ENCODE results near the gene HACD4.
"Not testable (repeated sequence)": the region's sequence is repeated elsewhere in the genome, so short reads cannot be mapped to it uniquely, and the experiment has no call there.

The HACD4 gene

GRCh38 chr9:21015995-21016394, 15.4 kb downstream of the HACD4 start:
- DNase-seq: no peak

- no peak for DNase-seq
Measured at GRCh38 chr9:21015129-21015815, 16.2 kb downstream of the HACD4 start.

- DNase-seq: no peak
Measured at GRCh38 chr9:21002040-21002439, 29.4 kb downstream of the HACD4 start.

GRCh38 chr9:21001581-21001980, 29.9 kb downstream of the HACD4 start:
- DNase-seq: no peak

- DNase-seq: no peak
Measured at GRCh38 chr9:20997503-20998076, 33.9 kb downstream of the HACD4 start.

- no peak for DNase-seq
Measured at GRCh38 chr9:20996809-20997208, 34.6 kb downstream of the HACD4 start.

GRCh38 chr9:20995616-20996015, 35.8 kb downstream of the HACD4 start:
- DNase-seq: no peak

GRCh38 chr9:20994486-20994885, 37.0 kb downstream of the HACD4 start:
- no peak for DNase-seq

GRCh38 chr9:20990867-20991266, 40.6 kb downstream of the HACD4 start:
- no peak for DNase-seq

- DNase-seq: no peak
Measured at GRCh38 chr9:20989923-20990341, 41.5 kb downstream of the HACD4 start.

- DNase-seq: no peak
Measured at GRCh38 chr9:20988671-20989315, 42.6 kb downstream of the HACD4 start.

- no peak for DNase-seq
Measured at GRCh38 chr9:20988061-20988460, 43.4 kb downstream of the HACD4 start.

GRCh38 chr9:20987521-20987920, 43.9 kb downstream of the HACD4 start:
- DNase-seq: no peak

- DNase-seq: no peak
Measured at GRCh38 chr9:20985851-20986600, 45.4 kb downstream of the HACD4 start.

- no peak for DNase-seq
Measured at GRCh38 chr9:20984506-20984905, 46.9 kb downstream of the HACD4 start.

- DNase-seq: no peak
Measured at GRCh38 chr9:20981486-20981885, 50.0 kb downstream of the HACD4 start.

- no peak for DNase-seq
Measured at GRCh38 chr9:20980832-20981455, 50.5 kb downstream of the HACD4 start.

- no peak for DNase-seq
Measured at GRCh38 chr9:20978249-20978648, 53.2 kb downstream of the HACD4 start.

GRCh38 chr9:20974191-20974938, 57.1 kb downstream of the HACD4 start:
- DNase-seq: not testable (repeated sequence)

- not testable (repeated sequence) for DNase-seq
Measured at GRCh38 chr9:20973246-20973947, 58.0 kb downstream of the HACD4 start.

GRCh38 chr9:20972684-20973083, 58.8 kb downstream of the HACD4 start:
- DNase-seq: no peak

Measured in NCI-H1048 (cell line).